GM19025 (cell line): ENCODE data around the gene MAN1B1.
A peak's percentile ranks its signal among the peaks of the same experiment; 100 is the strongest.

Experiments used
- ATAC-seq: cut with Tn5 transposase; IDR thresholded peaks from one replicate; pipeline ENCODE4 v1.9.1; 2021; ENCODE audit warnings: mild to moderate bottlenecking, low read depth, moderate library complexity; ENCODE audit not compliant: unreplicated experiment

The MAN1B1 gene

DNA sequence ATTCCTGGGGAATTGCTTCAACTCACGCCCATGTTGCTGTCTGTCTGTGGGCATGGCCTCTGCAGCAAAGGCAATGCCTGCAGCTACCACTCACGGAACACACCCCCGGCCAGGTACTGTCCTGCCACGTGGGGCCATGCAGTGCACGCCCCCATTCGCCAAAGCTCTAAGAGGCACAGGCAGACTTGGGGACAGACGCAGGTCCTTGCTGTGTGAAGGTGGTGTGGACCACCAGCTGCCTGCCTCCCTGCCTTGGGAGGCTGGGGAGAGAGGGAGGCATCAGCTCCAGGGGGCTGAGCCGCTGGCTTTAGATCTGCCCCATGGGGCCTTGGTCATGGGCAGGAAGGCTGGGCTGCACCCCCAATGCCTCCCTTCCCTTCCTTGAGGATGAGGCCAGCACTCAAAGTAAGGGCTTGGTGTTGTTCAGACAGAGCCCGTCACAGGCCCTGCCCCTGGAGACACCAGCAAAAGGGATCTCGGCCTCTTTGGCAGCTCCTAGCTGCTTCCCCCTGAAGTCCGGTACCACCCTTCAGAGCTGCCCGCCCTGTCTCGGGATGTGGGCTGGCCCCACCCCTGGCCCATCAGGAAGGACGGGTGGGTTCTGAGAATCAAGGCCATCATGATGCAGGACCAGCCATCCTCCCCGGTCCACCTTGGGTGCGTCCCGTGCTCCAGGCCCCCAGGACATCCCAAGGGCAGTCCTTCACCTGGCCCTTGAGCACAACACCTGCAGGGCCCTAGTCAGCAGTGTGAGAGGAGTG lies 54.4 kb downstream of the MAN1B1 start:
- ATAC-seq = no peak

GRCh38 chr9:137141976-137142936 lies 55.5 kb downstream of the MAN1B1 start:
- no peak for ATAC-seq

- no peak for ATAC-seq
These were observed 56.7 kb downstream of the MAN1B1 start for GRCh38 chr9:137143459-137143858.

DNA sequence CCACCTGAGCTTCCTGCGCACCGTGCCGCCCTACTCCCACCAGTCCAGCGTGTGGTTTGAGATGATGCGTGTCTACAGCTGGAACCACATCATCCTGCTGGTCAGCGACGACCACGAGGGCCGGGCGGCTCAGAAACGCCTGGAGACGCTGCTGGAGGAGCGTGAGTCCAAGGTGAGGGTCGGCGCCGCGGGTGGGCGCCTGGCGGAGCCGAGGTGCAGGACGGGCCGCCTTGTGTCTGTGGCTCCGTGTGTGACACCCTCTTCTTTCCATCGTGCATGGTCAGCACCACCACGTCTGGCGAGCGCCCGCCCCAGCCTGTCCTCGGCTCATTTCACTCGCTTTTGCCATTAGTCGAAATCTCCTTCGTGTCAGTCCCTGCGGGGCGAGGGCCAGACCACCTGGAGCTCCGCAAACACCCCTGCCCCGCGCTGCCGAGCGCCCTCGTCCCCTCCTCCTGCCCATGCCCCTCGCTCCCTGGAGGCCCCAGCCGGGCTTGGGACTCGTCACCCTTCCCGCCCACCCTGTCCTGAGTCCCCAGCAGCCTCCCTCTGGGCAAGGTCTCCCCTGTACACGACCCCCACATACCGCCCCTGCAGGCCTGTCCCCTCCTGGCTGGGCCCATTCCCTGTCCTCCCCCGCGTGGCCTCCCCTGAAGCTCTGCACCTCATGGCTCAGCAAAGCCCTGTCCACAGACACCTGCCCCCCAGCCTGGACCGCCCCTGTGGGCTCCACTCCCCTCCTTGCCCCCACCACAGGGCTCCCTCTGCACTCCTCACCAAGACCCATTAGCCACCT lies 59.1 kb downstream of the MAN1B1 start:
- no peak for ATAC-seq

GRCh38 chr9:137146527-137146918 lies 59.7 kb downstream of the MAN1B1 start:
- ATAC-seq = no peak

DNA sequence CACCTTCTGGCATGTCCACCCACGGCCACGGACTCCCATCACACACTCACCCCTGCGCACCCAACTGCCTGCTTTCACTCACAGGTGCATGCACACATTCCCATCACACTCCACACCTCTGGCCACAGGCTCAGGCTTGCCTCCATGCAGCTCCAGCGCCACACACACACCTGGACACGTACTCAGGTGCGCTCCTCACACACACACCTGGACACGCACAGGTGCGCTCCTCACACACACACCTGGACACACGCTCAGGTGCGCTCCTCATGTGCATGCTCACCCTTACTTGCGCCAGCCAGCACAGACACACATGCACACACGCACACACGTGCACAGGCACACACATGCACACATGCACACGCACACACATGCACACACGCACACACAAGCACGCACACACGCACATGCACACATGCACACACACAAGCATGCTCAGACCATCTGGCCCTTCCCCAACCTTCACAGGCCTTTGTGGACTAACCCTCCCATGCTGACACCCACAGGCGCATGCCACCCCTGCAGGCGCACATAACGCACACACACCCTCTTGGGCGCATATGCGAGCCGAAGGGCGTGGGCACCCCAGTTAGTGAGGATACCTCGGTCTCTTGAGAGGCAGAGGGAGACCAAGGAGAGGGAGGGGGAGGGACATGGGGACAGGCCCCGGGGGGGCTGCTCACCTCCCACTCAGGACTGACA lies 60.5 kb downstream of the MAN1B1 start:
- ATAC-seq = no peak

DNA sequence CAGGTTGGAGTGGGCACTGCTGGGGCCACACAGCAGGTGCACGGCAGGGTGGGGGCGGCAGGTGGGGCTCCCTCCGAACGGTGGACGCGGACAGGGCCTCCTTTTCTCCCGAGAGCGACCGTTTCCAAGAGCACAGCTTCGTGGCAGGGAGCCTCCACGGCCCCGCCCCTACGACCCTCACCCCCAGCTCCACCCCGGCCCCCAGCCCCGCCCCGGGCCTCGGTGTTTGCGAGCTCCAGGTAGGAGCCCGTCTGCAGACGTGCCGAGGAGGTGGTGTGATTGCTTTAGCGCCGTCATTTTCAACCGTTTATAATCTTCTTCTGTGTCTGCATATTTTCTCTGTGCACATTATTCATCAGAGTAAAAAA lies 61.0 kb downstream of the MAN1B1 start:
- ATAC-seq = no peak

DNA sequence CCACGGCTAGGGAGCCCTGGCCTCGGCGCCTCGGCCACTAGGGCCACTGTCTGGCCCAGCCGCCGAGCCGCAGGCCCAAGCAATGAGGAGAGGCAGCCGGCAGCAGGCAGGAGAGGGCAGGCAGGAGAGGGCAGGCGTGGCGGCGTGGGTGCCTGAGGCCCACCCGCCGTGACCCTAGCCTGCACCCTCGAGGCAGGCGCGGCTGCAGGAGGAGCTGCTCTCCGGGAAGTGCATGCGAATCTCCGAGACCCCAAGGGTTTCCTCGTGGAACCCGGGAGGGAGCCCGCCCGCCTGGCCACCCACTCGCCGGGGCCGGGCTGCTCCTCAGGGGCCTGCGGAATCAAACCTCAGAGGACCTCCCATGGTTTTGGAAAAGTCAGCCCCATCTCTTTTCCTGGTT lies 61.5 kb downstream of the MAN1B1 start:
- no peak for ATAC-seq

DNA sequence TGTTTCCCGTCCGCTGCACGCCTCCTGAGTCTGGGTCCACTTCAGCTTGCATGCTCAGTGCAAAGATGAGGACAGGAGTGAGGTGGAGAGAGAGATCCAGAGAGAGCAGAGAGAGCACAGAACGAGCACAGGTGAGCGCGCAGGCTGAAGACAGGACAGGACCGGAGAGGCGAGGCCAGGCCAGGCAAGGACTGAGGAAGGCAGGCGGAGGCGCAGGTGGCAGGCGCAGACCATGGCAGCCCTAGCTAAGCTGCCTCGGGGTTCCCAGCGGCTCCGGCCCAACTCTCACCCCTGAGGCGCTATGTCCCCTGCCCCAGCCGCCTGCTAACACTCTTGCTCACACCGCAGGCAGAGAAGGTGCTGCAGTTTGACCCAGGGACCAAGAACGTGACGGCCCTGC lies 61.9 kb downstream of the MAN1B1 start:
- ATAC-seq = no peak

DNA sequence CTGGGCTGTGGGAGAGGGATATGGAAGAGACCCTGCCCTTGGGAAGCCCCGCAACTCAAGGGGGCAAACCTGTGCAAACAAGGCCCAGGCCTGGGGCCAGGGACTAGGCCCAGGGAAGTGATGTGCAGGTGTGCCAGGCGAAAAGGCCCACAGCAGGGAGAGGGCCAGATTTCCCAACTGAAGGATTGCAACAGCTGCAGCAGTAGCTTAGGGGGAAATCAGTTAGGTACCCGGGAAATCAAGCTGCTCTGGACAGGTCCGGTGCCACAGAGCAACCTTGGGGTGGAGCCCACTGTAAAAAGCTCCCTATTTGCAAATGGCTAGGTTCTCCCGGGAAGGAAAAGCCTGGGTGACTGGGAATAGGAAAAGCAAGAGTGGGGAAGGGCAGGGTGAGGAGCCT lies 62.6 kb downstream of the MAN1B1 start:
- ATAC-seq = no peak

DNA sequence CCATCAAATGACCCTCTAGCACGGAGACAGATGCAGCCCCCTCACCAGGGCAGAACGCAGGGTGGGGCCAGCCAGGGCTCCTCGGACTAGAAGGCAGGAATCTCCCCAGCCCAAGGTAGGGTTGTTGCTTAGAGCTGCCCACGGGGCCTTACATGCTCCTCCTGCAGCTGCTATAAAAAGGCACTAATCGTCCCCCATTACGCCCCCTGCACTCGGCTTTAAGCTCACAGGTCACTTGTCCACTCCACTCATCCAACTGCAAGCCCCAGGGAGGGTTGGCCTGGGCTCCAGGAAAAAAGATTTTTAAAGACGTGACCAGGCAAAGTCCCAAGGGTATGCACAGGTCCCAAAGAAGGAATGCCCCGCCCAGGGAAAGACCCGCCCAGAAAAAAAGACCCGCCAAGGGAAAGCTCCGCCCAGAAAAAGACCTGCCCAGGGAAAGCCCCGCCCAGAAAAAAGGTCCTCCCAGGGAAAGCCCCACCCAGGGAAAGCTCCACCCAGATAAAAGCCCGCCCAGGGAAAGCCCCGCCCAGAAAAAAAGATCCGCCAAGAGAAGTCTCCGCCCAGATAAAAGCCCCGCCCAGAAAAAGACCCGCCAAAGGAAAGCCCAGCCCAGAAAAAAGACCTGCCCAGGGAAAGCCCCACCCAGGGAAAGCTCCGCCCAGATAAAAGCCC lies 63.3 kb downstream of the MAN1B1 start:
- no peak for ATAC-seq

DNA sequence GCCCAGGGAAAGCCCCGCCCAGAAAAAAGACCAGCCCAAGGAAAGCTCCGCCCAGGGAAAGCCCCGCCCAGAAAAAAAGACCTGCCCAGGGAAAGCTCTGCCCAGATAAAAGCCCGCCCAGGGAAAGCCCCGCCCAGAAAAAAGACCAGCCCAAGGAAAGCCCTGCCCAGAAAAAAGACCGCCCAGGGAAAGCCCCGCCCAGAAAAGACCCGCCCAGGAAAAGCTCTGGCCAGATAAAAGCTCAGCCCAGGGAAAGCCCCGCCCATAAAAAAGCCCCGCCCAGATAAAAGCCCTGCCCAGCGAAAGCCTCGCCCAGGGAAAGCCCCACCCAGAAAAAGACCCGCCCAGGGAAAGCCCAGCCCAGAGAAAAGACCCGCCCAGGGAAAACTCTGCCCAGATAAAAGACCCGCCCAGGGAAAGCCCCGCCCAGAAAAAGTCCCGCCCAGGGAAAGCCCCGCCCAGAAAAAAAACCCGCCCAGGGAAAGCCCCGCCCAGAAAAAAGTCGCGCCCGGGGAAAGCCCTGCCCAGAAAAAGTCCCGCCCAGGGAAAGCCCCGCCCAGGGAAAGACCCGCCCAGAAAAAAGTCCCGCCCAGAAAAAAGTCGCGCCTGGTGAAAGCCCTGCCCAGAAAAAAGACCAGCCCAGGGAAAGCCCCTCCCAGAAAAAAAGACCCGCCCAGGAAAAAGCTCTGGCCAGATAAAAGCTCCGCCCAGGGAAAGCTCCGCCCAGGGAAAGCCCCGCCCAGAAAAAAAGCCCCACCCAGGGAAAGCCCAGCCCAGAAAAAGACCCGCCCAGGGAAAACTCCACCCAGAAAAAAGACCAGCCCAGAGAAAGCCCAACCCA lies 64.1 kb downstream of the MAN1B1 start:
- ATAC-seq = peak; percentile 44

GRCh38 chr9:137152844-137153405 lies 66.1 kb downstream of the MAN1B1 start:
- ATAC-seq = no peak

DNA sequence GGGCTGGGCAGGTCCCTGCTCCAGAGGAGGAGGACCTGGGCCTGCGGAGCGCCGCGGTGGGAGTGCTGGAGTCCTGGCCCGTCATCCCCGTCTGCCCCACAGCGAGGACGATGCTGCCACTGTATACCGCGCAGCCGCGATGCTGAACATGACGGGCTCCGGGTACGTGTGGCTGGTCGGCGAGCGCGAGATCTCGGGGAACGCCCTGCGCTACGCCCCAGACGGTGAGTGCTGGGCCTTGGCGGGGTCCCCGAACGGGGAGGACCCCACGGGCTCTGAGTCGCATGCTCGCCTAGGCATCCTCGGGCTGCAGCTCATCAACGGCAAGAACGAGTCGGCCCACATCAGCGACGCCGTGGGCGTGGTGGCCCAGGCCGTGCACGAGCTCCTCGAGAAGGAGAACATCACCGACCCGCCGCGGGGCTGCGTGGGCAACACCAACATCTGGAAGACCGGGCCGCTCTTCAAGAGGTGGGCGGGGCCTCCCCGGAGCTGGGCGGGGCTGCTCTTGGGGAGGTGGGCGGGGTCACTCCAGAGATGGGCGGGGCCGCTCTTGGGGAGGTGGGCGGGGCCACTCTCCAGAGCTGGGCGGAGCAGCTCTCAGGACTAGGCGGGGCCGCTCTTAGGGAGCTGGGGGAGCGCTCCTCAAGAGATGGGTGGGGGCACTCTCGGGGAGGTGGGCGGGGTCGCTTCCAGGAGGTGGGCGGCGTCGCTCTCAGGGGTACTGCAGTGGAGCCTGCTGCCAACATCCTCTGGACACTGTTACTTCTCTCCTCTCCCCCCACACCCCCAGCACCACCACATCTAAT lies 70.0 kb downstream of the MAN1B1 start:
- no peak for ATAC-seq

- no peak for ATAC-seq
These were observed 71.0 kb downstream of the MAN1B1 start for GRCh38 chr9:137157618-137158415.

GRCh38 chr9:137158625-137159024 lies 71.8 kb downstream of the MAN1B1 start:
- ATAC-seq = no peak
